ENCODE results near the gene KHNYN.

- TF ChIP-seq EMX1 (CRISPR knock-in tag; IDR thresholded peaks at IDR 0.05), result no peak
- TF ChIP-seq, protein P1, sequence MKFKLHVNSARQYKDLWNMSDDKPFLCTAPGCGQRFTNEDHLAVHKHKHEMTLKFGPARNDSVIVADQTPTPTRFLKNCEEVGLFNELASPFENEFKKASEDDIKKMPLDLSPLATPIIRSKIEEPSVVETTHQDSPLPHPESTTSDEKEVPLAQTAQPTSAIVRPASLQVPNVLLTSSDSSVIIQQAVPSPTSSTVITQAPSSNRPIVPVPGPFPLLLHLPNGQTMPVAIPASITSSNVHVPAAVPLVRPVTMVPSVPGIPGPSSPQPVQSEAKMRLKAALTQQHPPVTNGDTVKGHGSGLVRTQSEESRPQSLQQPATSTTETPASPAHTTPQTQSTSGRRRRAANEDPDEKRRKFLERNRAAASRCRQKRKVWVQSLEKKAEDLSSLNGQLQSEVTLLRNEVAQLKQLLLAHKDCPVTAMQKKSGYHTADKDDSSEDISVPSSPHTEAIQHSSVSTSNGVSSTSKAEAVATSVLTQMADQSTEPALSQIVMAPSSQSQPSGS (CRISPR knock-in tag; IDR thresholded peaks at IDR 0.05; ENCODE audit: borderline replicate concordance, low read depth), result no peak
- no peak for TF ChIP-seq OVOL2 (CRISPR knock-in tag; IDR thresholded peaks at IDR 0.05; ENCODE audit: borderline replicate concordance)
- TF ChIP-seq, protein P2, sequence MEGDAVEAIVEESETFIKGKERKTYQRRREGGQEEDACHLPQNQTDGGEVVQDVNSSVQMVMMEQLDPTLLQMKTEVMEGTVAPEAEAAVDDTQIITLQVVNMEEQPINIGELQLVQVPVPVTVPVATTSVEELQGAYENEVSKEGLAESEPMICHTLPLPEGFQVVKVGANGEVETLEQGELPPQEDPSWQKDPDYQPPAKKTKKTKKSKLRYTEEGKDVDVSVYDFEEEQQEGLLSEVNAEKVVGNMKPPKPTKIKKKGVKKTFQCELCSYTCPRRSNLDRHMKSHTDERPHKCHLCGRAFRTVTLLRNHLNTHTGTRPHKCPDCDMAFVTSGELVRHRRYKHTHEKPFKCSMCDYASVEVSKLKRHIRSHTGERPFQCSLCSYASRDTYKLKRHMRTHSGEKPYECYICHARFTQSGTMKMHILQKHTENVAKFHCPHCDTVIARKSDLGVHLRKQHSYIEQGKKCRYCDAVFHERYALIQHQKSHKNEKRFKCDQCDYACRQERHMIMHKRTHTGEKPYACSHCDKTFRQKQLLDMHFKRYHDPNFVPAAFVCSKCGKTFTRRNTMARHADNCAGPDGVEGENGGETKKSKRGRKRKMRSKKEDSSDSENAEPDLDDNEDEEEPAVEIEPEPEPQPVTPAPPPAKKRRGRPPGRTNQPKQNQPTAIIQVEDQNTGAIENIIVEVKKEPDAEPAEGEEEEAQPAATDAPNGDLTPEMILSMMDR (IDR thresholded peaks at IDR 0.05), result no peak
- TF ChIP-seq ZNF512 (CRISPR knock-in tag; IDR thresholded peaks at IDR 0.05; ENCODE audit: borderline replicate concordance), result no peak
- no peak for TF ChIP-seq GABPB1 (CRISPR knock-in tag; IDR thresholded peaks at IDR 0.05)
- TF ChIP-seq, protein P3, sequence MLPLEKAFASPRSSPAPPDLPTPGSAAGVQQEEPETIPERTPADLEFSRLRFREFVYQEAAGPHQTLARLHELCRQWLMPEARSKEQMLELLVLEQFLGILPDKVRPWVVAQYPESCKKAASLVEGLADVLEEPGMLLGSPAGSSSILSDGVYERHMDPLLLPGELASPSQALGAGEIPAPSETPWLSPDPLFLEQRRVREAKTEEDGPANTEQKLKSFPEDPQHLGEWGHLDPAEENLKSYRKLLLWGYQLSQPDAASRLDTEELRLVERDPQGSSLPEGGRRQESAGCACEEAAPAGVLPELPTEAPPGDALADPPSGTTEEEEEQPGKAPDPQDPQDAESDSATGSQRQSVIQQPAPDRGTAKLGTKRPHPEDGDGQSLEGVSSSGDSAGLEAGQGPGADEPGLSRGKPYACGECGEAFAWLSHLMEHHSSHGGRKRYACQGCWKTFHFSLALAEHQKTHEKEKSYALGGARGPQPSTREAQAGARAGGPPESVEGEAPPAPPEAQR (CRISPR knock-in tag; IDR thresholded peaks at IDR 0.05), result no peak
- TF ChIP-seq STAT6 (CRISPR knock-in tag; conservative IDR thresholded peaks at IDR 0.05; ENCODE audit: low read depth), result no peak
Observed at GRCh38 chr14:24418492-24418873, 11.3 kb upstream of the KHNYN start.

Data from WTC11 (cell line).